Hematopoietic multipotent progenitor cell treated with erythropoietin and hydrocortisone succinate and interleukin-3 and kit ligand, for 8 days (in vitro differentiated cells): ENCODE measurements around the gene PILRA.
A peak's percentile ranks its signal among the peaks of the same experiment; 100 is the strongest.
"Not testable (repeated sequence)": the region's sequence is repeated elsewhere in the genome, so short reads cannot be mapped to it uniquely, and the experiment has no call there.

ENCODE experiments used
- DNase-seq: peaks from one replicate; pipeline ENCODE4 v3.0.0-alpha.2; 2015

The PILRA gene

DNA sequence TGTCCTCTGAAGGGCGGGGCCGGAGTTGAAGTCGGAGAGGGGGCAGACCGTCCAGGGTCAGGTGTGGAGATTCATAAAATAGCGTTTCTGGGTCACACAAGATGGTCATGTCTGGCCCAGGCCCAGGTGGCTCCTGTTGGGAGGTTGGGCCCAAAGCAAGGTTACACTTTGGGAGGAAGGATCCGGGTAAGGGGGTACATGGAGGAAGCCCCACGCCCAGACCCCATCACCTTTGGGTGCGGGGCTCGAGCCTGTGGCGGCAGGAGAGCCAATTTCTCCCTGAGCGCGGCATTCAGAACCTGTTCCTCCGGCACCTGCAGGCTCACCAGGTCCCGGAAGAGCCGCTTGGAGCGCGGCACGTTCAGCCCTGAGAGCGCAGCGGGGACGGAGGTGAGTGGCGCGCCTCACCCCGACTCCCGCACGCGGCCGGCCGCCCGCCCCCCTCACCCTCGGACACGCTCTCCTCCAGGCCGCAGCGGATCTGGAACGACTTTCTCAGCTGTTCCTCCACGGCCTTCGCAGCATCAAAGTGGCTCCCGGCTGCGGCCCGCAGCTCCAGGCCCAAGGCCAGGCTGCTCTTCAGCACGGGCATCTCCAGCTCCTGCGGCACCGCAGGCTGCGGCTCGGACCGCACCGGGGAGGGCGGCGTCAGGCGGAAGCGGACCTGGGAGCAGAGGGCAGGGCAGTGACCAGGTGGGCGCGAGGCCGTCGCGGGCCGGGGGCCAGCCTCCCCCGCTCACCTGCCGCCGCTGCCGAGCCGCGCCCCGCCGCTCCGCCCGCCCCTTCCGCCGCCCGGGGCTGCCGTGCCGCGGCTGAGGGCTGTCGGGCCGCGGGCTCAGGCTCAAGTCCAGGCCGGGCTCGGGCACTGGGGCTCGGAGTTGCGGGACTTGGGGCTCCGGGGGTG is 62.4 kb downstream of the PILRA start:
- DNase-seq, result peak; percentile 49

DNA sequence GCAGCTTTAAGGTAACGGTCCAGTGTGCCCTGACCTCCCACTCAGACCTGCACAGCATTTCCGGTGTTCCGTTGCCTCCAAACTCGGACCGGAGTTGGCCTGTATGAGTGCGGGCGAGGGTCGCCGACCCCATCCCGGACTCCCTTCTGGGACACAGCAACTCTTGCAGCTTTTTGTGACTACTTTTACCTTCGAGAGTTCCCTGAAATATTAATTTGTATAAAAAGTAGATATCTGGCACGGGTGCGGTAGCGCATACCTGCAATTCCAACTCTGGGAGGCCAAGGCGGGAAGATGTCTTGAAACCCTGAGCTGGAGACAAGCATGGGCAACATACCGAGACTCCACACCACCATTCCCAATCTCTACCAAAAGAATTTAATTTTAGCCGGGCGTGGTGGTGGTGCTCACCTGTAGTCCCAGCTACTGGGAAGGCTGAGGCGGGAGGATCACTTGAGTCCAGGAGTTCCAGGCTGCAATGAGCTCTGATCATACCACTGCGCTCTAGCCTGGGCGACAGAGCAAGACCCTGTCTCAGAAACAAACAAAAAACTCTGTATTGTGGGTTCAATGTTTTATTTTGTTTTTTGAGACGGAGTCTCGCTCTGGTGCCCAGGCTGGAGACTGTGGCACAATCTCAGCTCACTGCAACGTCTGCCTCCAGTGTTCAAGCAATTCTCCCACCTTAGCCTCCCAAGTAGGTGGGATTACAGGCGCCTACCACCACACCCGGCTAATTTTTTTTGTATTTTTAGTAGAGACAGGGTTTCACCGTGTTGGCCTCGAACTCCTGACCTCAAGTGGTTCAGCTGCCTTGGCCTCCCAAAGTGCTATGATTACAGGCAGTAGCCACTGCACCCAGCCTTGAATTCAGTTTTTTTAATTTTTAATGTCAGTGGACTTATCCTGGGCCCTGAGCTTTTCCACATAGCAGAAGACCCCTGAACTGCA is 64.1 kb downstream of the PILRA start:
- DNase-seq, result no peak

- DNase-seq, result no peak
These were observed 64.9 kb downstream of the PILRA start for GRCh38 chr7:100438172-100438571.

GRCh38 chr7:100438731-100439130 is 65.4 kb downstream of the PILRA start:
- DNase-seq, result not testable (repeated sequence)

GRCh38 chr7:100439244-100439643 is 66.0 kb downstream of the PILRA start:
- DNase-seq, result not testable (repeated sequence)

- DNase-seq, result no peak
These were observed 68.6 kb downstream of the PILRA start for GRCh38 chr7:100441641-100442535.

GRCh38 chr7:100443096-100443840 is 70.0 kb downstream of the PILRA start:
- no peak for DNase-seq

- peak; percentile 77 for DNase-seq
These were observed 71.3 kb downstream of the PILRA start for GRCh38 chr7:100444311-100445278.

GRCh38 chr7:100446040-100446439 is 72.8 kb downstream of the PILRA start:
- no peak for DNase-seq

- DNase-seq, result not testable (repeated sequence)
These were observed 74.1 kb downstream of the PILRA start for GRCh38 chr7:100447363-100447762.

DNA sequence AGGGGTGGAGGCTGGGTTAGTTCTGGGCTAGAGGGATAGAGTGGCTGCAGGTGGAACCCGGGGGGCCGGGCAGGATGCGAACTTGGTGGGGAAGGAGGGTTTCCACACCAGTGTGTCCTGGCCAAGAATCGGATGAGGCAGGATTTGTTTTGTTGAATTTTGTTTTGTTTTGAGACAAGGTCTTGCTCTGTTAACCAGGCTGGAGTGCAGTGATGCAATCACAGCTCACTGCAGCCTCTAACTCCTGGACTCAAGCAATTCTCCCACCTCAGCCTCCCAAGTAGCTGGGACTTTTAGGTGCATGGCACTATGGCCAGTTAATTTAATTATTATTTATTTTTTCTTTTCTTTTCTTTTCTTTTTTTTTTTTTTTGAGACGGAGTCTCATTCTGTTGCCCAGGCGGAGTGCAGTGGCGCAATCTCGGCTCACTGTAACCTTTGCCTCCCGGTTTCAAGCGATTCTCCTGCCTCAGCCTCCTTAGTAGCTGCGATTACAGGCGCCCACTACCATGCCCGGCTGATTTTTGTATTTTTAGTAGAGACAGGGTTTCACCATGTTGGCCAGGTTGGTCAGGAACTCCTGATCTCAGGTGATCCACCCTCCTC is 76.0 kb downstream of the PILRA start:
- no peak for DNase-seq
